Fibroblast of lung (primary cell): ENCODE data around the gene BRI3BP. TPM values are rescaled to one million over a fixed set of nuclear protein-coding genes. Genes with fewer than 3 reads are reported as not detected.
A peak's percentile ranks its signal among the peaks of the same experiment; 100 is the strongest.

Source experiments
- DNase-seq, 2 donors: peaks; one replicate each; pipeline versions ENCODE4 v3.0.0 to v3.0.0-alpha.2; 2010; ENCODE audit warnings: low read depth in 2 of 2
- H2AFZ ChIP-seq: 2 replicates; pipeline ENCODE4 v1.5.1; 2012; ENCODE audit warnings: low read length, control low read depth, inconsistent platforms
- H3K27ac ChIP-seq: 2 replicates; pipeline ENCODE4 v1.5.1; 2011; ENCODE audit warnings: low read length, control low read depth; ENCODE audit not compliant: insufficient read depth
- H3K27me3 ChIP-seq: 2 replicates; pipeline ENCODE4 v1.5.1; 2011; ENCODE audit warnings: mild to moderate bottlenecking, low read length; ENCODE audit not compliant: control insufficient read depth, insufficient read depth
- H3K36me3 ChIP-seq: 2 replicates; pipeline ENCODE4 v1.5.1; 2011; ENCODE audit warnings: low read length; ENCODE audit not compliant: control insufficient read depth, insufficient read depth
- H3K4me1 ChIP-seq: 2 replicates; pipeline ENCODE4 v1.5.1; 2011; ENCODE audit warnings: low read length; ENCODE audit not compliant: control insufficient read depth, insufficient read depth; ENCODE audit errors: extremely low read depth
- H3K4me2 ChIP-seq: 2 replicates; pipeline ENCODE4 v1.5.1; 2011; ENCODE audit warnings: low read length, control low read depth; ENCODE audit not compliant: insufficient read depth; ENCODE audit errors: extremely low read depth
- H3K4me3 ChIP-seq, 4 experiments: fragments of 200-600 bp in 1 of 4; sonication (generic) in 1 of 4; replicated peaks in 1 of 4; 2 replicates each; pipeline ENCODE4 v1.5.1; 2011 to 2016; ENCODE audit warnings: low read length in 4 of 4, low read depth in 3 of 4, mild to moderate bottlenecking in 3 of 4, control low read depth in 2 of 4, inconsistent platforms in 1 of 4, mixed read lengths in 1 of 4; ENCODE audit not compliant: insufficient read depth in 1 of 4; ENCODE audit errors: control extremely low read depth in 1 of 4
- H3K79me2 ChIP-seq: 2 replicates; pipeline ENCODE4 v1.5.1; 2012; ENCODE audit warnings: mild to moderate bottlenecking, low read length, inconsistent platforms; ENCODE audit not compliant: control insufficient read depth, insufficient read depth
- H3K9ac ChIP-seq: 2 replicates; pipeline ENCODE4 v1.5.1; 2011; ENCODE audit warnings: mild to moderate bottlenecking, low read length, control low read depth; ENCODE audit not compliant: insufficient read depth
- H3K9me3 ChIP-seq: 2 replicates; pipeline ENCODE4 v1.5.1; 2012; ENCODE audit warnings: low read depth, low read length; ENCODE audit not compliant: control insufficient read depth, insufficient read depth
- H4K20me1 ChIP-seq: 2 replicates; pipeline ENCODE4 v1.5.1; 2011; ENCODE audit warnings: low read length; ENCODE audit not compliant: control insufficient read depth, insufficient read depth; ENCODE audit errors: extremely low read depth
- EZH2 ChIP-seq: IDR thresholded peaks from 2 replicates; pipeline ENCODE4 v1.5.1; 2012; ENCODE audit warnings: low read length, control low read depth, mild to moderate bottlenecking; ENCODE audit errors: missing control alignments
- polyA plus RNA-seq, 2 donors: library from polyadenylated mRNA; depleted of rRNA in 1 of 2; stranded (reverse) in 1 of 2; unstranded in 1 of 2; fragments of >200 nt; gene quantifications; 2 replicates each; pipeline ENCODE4 v1.2.1, GENCODE V29; 2011 to 2012; ENCODE audit warnings: missing spikeins in 1 of 2
- total RNA-seq: library from RNA; depleted of rRNA; stranded (reverse); fragments of >200 nt; gene quantifications from 2 replicates; pipeline ENCODE4 v1.2.1, GENCODE V29; 2014
- TF ChIP-seq, protein P1 (sequence below), 2 donors: IDR thresholded peaks in 1 of 2; conservative IDR thresholded peaks in 1 of 2; 1 replicate in 1 of 2; 2 replicates in 1 of 2; pipeline ENCODE4 v1.5.1; 2011 to 2012; ENCODE audit warnings: low read length in 2 of 2, control low read depth in 1 of 2, inconsistent platforms in 1 of 2, low read depth in 1 of 2, mild to moderate bottlenecking in 1 of 2

The BRI3BP gene
- total and polyA plus RNA-seq, 2 donors (not counting 1 experiment from before 2014, with no cell fraction given), result 2.3 to 2.5 TPM

GRCh38 chr12:125013816-125014442 is 20.5 kb downstream of the BRI3BP start:
- H3K9ac ChIP-seq, result no peak overlapping the region
- no peak for DNase-seq
- H2AFZ ChIP-seq, result no peak overlapping the region
- H3K27me3 ChIP-seq, result no peaks in the 10 kb centered on the region
- no peak overlapping the region for H3K27ac ChIP-seq
- no peaks in the 10 kb centered on the region for H3K36me3 ChIP-seq
- H3K4me3 ChIP-seq, result no peak overlapping the region
- no peak for TF ChIP-seq EZH2
- H4K20me1 ChIP-seq, result no peaks in the 10 kb centered on the region
- no peaks in the 10 kb centered on the region for H3K4me1 ChIP-seq
- H3K9me3 ChIP-seq, result no peaks in the 10 kb centered on the region
- H3K79me2 ChIP-seq, result no peaks in the 10 kb centered on the region
- H3K4me2 ChIP-seq, result no peak overlapping the region

GRCh38 chr12:125014526-125014925 is 21.1 kb downstream of the BRI3BP start:
- no peak overlapping the region for H2AFZ ChIP-seq
- no peaks in the 10 kb centered on the region for H3K27me3 ChIP-seq
- no peaks in the 10 kb centered on the region for H3K9me3 ChIP-seq
- H4K20me1 ChIP-seq, result no peaks in the 10 kb centered on the region
- DNase-seq, result no peak
- no peaks in the 10 kb centered on the region for H3K36me3 ChIP-seq
- no peak overlapping the region for H3K4me2 ChIP-seq
- no peaks in the 10 kb centered on the region for H3K4me1 ChIP-seq
- no peak overlapping the region for H3K4me3 ChIP-seq
- H3K79me2 ChIP-seq, result no peaks in the 10 kb centered on the region
- TF ChIP-seq EZH2, result no peak
- TF ChIP-seq, protein P1, sequence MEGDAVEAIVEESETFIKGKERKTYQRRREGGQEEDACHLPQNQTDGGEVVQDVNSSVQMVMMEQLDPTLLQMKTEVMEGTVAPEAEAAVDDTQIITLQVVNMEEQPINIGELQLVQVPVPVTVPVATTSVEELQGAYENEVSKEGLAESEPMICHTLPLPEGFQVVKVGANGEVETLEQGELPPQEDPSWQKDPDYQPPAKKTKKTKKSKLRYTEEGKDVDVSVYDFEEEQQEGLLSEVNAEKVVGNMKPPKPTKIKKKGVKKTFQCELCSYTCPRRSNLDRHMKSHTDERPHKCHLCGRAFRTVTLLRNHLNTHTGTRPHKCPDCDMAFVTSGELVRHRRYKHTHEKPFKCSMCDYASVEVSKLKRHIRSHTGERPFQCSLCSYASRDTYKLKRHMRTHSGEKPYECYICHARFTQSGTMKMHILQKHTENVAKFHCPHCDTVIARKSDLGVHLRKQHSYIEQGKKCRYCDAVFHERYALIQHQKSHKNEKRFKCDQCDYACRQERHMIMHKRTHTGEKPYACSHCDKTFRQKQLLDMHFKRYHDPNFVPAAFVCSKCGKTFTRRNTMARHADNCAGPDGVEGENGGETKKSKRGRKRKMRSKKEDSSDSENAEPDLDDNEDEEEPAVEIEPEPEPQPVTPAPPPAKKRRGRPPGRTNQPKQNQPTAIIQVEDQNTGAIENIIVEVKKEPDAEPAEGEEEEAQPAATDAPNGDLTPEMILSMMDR (conservative IDR thresholded peaks at IDR 0.05 in 1 of 2, IDR thresholded peaks at IDR 0.05 in 1 of 2; ENCODE audit: low read depth in 1 of 2, low read length in 2 of 2), result no peak
- H3K9ac ChIP-seq, result no peak overlapping the region
- H3K27ac ChIP-seq, result no peak overlapping the region

- TF ChIP-seq, protein P1 (conservative IDR thresholded peaks at IDR 0.05 in 1 of 2, IDR thresholded peaks at IDR 0.05 in 1 of 2; ENCODE audit: low read depth in 1 of 2, low read length in 2 of 2), result no peak
- no peak for TF ChIP-seq EZH2
- no peaks in the 10 kb centered on the region for H3K27me3 ChIP-seq
- H3K4me2 ChIP-seq, result no peak overlapping the region
- H3K4me3 ChIP-seq, result no peak overlapping the region
- no peak overlapping the region for H3K27ac ChIP-seq
- H3K36me3 ChIP-seq, result no peaks in the 10 kb centered on the region
- no peaks in the 10 kb centered on the region for H4K20me1 ChIP-seq
- peak in 1 of 2 donors; percentile 78 for DNase-seq
- H3K9ac ChIP-seq, result no peak overlapping the region
- H3K4me1 ChIP-seq, result no peaks in the 10 kb centered on the region
- H2AFZ ChIP-seq, result no peak overlapping the region
- H3K79me2 ChIP-seq, result no peaks in the 10 kb centered on the region
- H3K9me3 ChIP-seq, result no peaks in the 10 kb centered on the region
These were observed 22.4 kb downstream of the BRI3BP start for GRCh38 chr12:125015680-125016310.
